Measurements from ENCODE around the gene SCAF8. TPM values are rescaled to one million over a fixed set of nuclear protein-coding genes. Genes with fewer than 3 reads are reported as not detected.

SCAF8 gene
- total and polyA plus RNA-seq, 2 of the 8 experiments (the other 6 are each of a cell fraction or from before 2014, with no cell fraction given) = 20.3 to 46.3 TPM

DNA sequence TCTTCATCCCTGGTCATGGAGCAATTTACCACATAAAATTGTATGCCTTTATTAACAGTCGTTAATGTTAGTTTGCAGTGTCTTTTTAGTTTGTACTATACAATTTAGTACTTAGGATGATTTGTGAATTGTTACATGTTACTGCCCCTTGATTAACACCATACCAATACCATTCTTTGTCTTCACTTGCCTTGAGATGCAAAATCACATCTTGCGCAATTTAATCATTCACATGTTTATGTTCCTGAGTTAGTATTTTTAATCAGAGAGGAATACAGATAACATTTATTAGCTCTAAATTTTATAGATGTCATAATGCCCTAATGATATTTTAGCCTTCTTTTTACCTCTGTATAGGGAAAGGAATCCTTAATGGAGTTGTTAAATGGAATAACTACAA lies 114.1 kb downstream of the SCAF8 start:
- Histone ChIP-seq H2BK20ac (ENCODE audit: low read length) (no peak overlapping the region), H3K23ac (ENCODE audit: insufficient read length) (no peak overlapping the region), H2AK5ac (ENCODE audit: low read depth, low read length) (no peak overlapping the region), H2BK12ac (ENCODE audit: low read depth, low read length) (no peak overlapping the region), H3K4me2 (ENCODE audit: insufficient read depth in 1 of 2, low read depth in 2 of 2, low read length in 2 of 2) (no peak overlapping the region), H3K79me2 (ENCODE audit: control insufficient read depth in 1 of 2, insufficient read depth in 2 of 2, low read length in 2 of 2) (peaks cover 0 to 67% of the 10 kb centered on the region in 2 experiments; a peak in 3 of 4 replicates), H2AFZ (ENCODE audit: low read length) (no peak overlapping the region), H3K9me3 (ENCODE audit: insufficient read depth in 2 of 2, low read depth in 1 of 2, low read length in 1 of 2) (no peaks in the 10 kb centered on the region), H4K91ac (replicated peaks; ENCODE audit: insufficient read length, low read length) (no peak overlapping the region), H3K27me3 (replicated peaks in 1 of 4; ENCODE audit: control insufficient read depth in 3 of 4, extremely low read depth in 1 of 4, insufficient read depth in 3 of 4, low read length in 3 of 4) (no peaks in the 10 kb centered on the region), H3K56ac (replicated peaks; ENCODE audit: insufficient read length, low read depth, low read length) (no peak overlapping the region), H3K18ac (ENCODE audit: extremely low read depth, low read length) (no peak overlapping the region), H3K4me1 (replicated peaks in 1 of 4; ENCODE audit: control insufficient read depth in 3 of 4, insufficient read depth in 4 of 4, low read length in 3 of 4) (no peaks in the 10 kb centered on the region), H4K20me1 (replicated peaks in 1 of 2; ENCODE audit: control insufficient read depth in 1 of 2, insufficient read depth in 2 of 2, low read length in 2 of 2) (peaks cover 0 to 5% of the 10 kb centered on the region in 2 experiments), H3K79me1 (ENCODE audit: low read depth, low read length) (0 out of 2 replicates have a peak, but pooled peaks cover 2% of the 10 kb centered on the region), H4K8ac (ENCODE audit: extremely low read depth, insufficient read depth, low read length) (no peak overlapping the region), H3K4ac (replicated peaks; ENCODE audit: insufficient read length, low read depth, low read length) (no peak overlapping the region), H3K27ac (ENCODE audit: low read depth, low read length) (no peak overlapping the region), H3K23me2 (ENCODE audit: low read depth, low read length) (no peaks in the 10 kb centered on the region), H3K36me3 (ENCODE audit: control insufficient read depth in 2 of 4, insufficient read depth in 4 of 4, low read length in 3 of 4) (no peaks in the 10 kb centered on the region), H4K5ac (ENCODE audit: insufficient read length, low read depth, low read length) (no peak overlapping the region), H2BK5ac (ENCODE audit: low read depth, low read length) (no peak overlapping the region), H2BK120ac (replicated peaks; ENCODE audit: low read depth, low read length) (no peak overlapping the region), H2BK15ac (ENCODE audit: low read length) (no peak overlapping the region), H3K9ac (replicated peaks in 1 of 4; ENCODE audit: extremely low read depth in 1 of 4, low read depth in 3 of 4, low read length in 3 of 4) (no peak overlapping the region), H3K14ac (ENCODE audit: insufficient read length) (no peak overlapping the region), H3K4me3 (ENCODE audit: extremely low read depth in 1 of 4, insufficient read depth in 2 of 4, low read depth in 3 of 4, low read length in 4 of 4) (no peak overlapping the region)
- CTCF ChIA-PET (ENCODE audit: partially characterized antibody) = no interaction called here
- POLR2A ChIA-PET (ENCODE audit: partially characterized antibody) = interaction anchor here (0.6 kb wide), 1 partner anchor 43 kb away, joined by 3 read pairs; no protein-coding TSS in a partner anchor
- DNase-seq (ENCODE audit: low read depth in 1 of 2, low spot score in 2 of 2) = no peak
- no peak for FAIRE-seq
- no peak for TF ChIP-seq POLR2AphosphoS5 (IDR thresholded peaks at IDR 0.05; ENCODE audit: low read depth, low read length)
- TF ChIP-seq SP4 (IDR thresholded peaks at IDR 0.05; ENCODE audit: low read length) = no peak
- TF ChIP-seq CEBPB (IDR thresholded peaks at IDR 0.05; ENCODE audit: low read depth, low read length) = peak; percentile 95
- TF ChIP-seq SIX5 (IDR thresholded peaks at IDR 0.05; ENCODE audit: low read depth, low read length) = no peak
- WGBS, 2 experiments (ENCODE audit: extremely low coverage in 1 of 2, insufficient coverage in 1 of 2, insufficient read length in 1 of 2, insufficient replicate concordance in 2 of 2, low coverage in 1 of 2, low lambda C conversion rate in 2 of 2, missing lambda C conversion rate in 1 of 2) = 87% methylated on average over 2 of the region's 2 CpGs; no CpG with 5 or more reads in 1 of the 2 experiments
